Measurements from ENCODE around the gene COPS9.

The COPS9 gene

GRCh38 chr2:240165661-240166060, 29.6 kb upstream of the COPS9 start:
- no peak for DNase-seq

- no peak for DNase-seq
Observed at GRCh38 chr2:240165034-240165433, 28.9 kb upstream of the COPS9 start.

GRCh38 chr2:240164586-240164985, 28.5 kb upstream of the COPS9 start:
- no peak for DNase-seq

- DNase-seq: no peak
Observed at GRCh38 chr2:240163844-240164574, 27.9 kb upstream of the COPS9 start.

DNA sequence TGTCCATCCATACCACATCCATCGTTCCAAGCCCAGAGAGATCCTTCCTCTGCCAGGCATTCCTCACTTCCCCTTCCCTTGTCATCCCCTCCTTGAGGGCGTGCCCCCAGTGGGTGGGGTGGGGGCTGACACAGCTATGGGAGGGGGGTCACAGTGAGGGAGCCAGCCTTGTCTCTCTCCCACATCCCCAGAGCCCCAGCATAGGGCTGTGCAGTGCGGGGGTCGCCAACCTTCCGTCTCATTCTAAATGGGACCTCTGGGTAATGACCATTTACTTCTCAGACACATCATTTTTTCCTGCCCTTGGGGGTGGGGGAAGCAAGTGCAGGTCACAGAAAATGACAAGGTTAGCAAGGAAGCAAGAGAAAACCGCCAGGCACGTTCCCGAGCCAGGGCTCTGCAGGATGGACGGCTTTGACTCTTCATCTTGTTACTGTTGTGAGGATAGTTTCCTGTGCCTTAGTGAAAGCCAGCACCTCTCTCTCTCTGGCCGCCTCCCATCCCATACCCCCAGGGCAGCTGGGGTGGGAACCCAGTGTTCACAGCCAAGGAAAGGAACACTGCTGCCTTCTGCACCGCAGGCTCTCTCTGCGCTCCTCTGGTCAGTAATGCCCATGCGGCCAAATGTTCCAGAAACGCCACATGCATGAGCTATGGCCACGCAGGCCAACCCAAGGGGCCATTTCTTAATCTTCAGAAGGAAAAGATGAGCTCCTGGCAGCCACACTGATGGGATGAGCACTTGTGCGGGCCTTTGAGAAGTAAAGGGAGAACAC, 27.0 kb upstream of the COPS9 start:
- DNase-seq: no peak

- no peak for DNase-seq
Observed at GRCh38 chr2:240162531-240162930, 26.4 kb upstream of the COPS9 start.

DNA sequence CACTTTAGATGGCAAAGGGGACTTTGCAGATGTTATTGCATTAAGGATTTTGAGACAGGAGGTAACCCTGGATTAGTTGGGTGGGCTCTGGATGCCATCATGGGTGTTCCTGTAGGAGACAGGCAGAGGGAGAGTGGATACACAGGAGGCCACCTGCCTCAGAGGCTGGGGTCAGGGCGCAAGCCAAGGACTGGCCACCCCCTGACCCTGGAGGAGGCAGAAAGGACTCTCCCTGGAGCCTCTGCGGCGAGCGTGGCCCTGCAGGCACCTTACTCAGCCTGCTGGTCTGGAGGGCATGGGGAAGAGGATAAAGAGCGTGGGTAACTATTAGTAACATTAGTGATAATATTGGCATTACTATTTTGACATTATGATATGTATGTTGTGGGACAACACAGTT, 25.9 kb upstream of the COPS9 start:
- DNase-seq: no peak

GRCh38 chr2:240161087-240161750, 25.1 kb upstream of the COPS9 start:
- DNase-seq: no peak

DNA sequence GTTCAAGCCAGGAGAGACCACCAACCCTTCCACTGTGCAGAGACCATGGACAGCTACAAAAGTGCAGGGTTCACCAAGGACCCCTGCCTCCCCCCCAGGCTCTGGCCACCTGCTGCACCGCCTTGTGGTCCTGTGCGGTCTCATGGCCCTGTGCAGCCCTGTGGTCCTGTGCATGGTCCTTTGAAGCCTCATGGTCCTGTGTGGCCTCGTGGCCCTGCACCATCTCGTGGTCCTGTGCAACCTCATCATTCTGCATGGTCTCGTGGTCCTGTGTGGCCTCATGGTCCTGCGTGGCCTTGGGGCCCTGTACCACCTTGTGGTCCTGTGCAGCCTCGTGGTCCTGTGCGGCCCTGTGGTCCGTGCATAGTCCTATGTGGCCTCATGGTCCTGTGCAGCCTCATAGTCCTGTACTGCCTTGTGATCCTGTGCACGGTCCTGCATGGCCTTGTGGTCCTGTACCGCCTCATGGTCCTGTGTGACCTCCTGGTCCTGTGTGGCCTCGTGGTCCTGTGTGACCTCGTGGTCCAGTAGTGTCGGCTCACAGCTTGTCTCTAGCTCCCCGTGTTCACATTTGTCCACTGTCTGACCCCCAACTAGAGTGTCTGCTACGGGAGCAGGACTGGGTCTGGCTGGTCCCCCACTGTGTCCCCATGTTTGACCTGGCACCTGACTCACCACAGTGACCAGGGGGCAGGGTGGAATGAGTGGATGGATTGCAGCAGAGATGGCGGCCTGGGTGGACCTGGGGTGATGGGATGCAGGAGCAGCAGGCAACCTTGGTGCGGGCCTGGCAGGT, 24.4 kb upstream of the COPS9 start:
- no peak for DNase-seq

- DNase-seq: no peak
Observed at GRCh38 chr2:240159251-240159839, 23.2 kb upstream of the COPS9 start.

DNA sequence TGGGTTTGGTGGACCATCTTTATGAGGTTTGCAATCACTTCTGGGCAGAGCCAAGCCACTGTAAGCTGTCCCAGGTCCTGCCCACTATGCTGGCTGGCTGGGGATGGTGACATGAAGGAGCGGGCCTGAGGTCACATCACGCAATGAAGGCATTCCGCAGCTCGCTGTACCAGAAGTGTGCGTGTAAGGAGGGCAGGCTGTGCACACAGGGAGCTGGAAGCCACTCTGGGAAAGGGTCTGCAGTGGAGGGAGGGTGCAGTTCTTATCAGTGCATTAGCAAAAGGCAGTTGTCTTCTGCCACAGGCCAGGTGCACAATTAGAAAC, 21.0 kb upstream of the COPS9 start:
- no peak for DNase-seq

- no peak for DNase-seq
Observed at GRCh38 chr2:240156435-240157146, 20.5 kb upstream of the COPS9 start.

DNA sequence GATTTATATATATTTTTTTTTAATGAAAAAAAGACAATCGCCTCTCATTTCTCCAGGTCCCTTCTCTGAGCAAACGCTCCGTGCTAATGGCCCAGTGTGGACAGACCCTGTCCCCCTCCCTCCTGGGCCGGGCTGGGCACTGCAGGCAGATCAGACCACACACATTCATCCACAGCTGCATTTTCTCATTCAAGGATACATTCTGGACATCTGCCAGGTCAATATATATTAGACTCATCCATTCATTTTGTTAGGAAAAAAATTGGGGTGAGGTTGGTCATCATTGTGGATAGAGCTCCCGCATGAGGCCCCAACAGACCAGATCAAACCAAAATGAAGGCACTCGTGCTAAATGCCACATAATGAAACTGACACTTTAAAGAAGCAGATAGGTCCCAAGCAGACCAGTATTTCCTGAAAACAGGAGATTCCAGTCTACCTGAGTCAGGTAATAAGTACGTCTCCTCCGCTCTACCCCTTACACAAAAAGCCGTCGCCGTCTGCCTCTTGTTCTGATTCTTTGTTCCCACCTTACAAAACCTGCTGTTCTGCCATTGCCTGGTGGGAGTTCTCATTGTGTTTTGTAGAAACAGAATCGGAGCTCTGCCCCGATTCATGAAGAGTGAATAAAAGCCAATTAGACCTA, 19.8 kb upstream of the COPS9 start:
- no peak for DNase-seq

- DNase-seq: no peak
Observed at GRCh38 chr2:240155048-240155744, 19.1 kb upstream of the COPS9 start.

GRCh38 chr2:240154606-240155005, 18.5 kb upstream of the COPS9 start:
- no peak for DNase-seq

DNA sequence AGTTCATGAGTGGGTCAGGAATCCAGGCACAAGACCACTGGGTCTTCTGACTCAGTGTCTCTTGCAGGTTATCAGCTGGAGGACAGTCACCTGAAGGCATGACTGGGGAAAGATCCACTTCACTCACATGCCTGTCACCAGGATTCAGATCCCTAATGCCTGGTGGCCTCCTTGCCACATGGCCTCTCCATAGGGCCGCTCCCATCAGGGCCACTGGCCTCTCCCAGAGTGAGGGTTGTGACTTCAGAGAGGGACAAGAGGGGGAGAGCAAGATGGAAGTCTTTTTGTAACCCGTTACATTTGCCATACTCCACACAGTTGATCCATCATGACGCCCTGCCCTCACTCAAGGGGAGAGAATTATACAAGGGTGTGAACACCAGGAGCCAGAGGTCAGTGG, 17.3 kb upstream of the COPS9 start:
- no peak for DNase-seq

- DNase-seq: no peak
Observed at GRCh38 chr2:240151477-240152031, 15.4 kb upstream of the COPS9 start.

- no peak for DNase-seq
Observed at GRCh38 chr2:240149943-240150784, 14.1 kb upstream of the COPS9 start.

- DNase-seq: no peak
Observed at GRCh38 chr2:240147911-240148587, 11.9 kb upstream of the COPS9 start.
